NB4 (cell line): ENCODE data around the gene UCK2.

Experiments used
- CTCF ChIP-seq: IDR thresholded peaks from one replicate; pipeline ENCODE4 v1.5.1; 2012; ENCODE audit warnings: low read depth, low read length
- POLR2A ChIP-seq: IDR thresholded peaks from 2 replicates; pipeline ENCODE4 v1.6.1; 2011; ENCODE audit warnings: mild to moderate bottlenecking; ENCODE audit not compliant: insufficient read length; ENCODE audit errors: extremely low read depth
- TF ChIP-seq, protein P1 (sequence below): IDR thresholded peaks from 2 replicates; pipeline ENCODE4 v1.6.1; 2011; ENCODE audit warnings: low read depth, low read length

DNA sequence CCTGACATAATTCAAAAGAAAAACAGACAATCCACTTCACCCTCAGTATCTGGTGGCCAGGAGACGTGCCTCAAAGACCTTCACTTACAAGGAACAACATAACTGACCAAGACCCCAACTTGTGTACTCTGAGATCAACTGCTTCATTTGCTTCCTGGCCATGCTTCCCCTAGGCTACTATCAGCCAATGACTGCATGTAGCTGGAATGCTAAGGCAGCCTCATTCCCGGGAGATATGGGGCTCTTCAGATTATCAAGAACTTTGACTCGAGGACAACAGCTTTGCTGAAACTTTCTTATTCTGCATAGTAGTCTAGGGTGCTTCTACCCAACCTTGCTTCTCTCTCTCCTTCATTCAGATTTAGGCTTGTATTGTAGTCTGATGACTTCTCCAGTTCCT lies 11.7 kb upstream of the UCK2 start:
- TF ChIP-seq CTCF = no peak
- TF ChIP-seq POLR2A = no peak
- TF ChIP-seq, protein P1, sequence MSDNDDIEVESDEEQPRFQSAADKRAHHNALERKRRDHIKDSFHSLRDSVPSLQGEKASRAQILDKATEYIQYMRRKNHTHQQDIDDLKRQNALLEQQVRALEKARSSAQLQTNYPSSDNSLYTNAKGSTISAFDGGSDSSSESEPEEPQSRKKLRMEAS = no peak
